SIG-M5 (cell line): ENCODE results near the gene ZNF532.
"Not testable (repeated sequence)": the region's sequence is repeated elsewhere in the genome, so short reads cannot be mapped to it uniquely, and the experiment has no call there.

Source experiments
- DNase-seq: peaks from one replicate; lab custom pipeline; 2025; lab: John Stamatoyannopoulos, UW

Gene ZNF532

GRCh38 chr18:59005262-59005661 is 140.6 kb downstream of the ZNF532 start:
- no peak for DNase-seq

- no peak for DNase-seq
Measured at GRCh38 chr18:59006461-59007067, 141.9 kb downstream of the ZNF532 start.

DNA sequence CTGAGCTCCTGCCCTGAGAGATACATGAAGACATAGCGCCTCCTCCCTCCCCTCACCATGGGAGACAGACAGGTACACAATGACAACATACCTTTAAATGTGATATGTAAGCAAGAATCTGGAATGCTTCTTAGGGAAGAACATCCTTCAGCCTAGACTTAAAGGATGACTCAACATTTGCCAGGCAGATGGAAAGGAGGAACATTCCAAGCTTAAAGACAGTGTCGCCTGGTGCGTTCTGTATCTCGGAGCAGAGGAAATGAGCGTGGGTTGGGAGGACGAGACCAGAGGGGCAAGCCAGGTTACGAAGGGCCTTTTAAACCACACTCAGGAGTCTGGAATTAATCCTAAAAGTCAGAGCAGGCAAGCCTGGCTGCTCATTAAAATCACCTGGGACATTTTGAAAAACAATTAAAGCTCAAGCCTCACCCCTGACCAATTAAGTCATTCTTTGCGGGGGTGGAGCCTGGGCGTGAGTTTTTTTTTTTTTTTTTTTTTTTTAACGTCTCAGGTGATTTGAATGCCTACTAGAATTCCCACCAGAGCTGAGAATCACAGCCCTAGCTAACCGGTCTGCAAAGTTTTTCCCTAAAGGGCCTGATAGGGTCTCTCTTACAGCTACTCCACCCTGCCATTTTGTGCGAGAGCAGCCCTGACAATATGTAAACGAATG is 143.8 kb downstream of the ZNF532 start:
- no peak for DNase-seq

DNA sequence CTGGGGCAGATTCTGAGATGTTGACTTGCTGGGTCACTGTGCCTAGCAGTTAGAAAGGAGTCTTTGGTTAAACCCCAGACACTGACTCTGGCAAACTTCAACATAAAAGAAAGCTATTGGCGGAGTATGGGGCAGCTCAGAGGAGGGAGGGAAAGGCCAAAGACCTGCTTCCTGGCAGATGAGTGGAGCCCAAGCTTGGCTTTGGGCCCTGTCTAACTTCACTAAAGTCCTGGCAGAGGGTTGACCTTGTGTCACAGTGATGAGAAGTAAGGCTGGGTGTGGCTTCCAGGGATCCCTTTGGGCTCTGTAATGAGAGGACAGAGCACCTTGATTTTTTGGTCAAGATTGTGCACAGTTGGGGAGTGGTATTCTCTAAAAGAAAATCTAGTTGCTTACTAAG is 145.2 kb downstream of the ZNF532 start:
- DNase-seq: no peak

DNA sequence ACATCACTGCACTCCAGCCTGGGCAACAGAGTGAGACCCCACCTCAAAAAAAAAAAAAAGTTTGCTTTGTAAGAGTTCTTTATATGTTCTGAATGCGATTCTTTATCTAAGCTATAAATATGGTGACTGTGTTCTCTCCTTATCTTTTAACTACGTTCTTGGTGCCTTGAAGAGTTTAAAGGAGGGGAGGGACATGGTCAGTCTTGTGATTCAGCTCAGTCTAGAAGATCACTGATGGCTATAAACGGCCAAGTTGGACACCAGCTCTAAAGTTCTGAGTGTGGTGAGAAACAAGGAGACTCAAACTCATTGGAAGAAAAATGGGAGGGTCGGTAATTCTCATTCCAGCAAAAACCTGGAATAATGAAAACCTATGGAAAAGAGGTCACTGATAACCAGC is 146.6 kb downstream of the ZNF532 start:
- DNase-seq: no peak

- DNase-seq: no peak
Measured at GRCh38 chr18:59011786-59012185, 147.1 kb downstream of the ZNF532 start.

DNA sequence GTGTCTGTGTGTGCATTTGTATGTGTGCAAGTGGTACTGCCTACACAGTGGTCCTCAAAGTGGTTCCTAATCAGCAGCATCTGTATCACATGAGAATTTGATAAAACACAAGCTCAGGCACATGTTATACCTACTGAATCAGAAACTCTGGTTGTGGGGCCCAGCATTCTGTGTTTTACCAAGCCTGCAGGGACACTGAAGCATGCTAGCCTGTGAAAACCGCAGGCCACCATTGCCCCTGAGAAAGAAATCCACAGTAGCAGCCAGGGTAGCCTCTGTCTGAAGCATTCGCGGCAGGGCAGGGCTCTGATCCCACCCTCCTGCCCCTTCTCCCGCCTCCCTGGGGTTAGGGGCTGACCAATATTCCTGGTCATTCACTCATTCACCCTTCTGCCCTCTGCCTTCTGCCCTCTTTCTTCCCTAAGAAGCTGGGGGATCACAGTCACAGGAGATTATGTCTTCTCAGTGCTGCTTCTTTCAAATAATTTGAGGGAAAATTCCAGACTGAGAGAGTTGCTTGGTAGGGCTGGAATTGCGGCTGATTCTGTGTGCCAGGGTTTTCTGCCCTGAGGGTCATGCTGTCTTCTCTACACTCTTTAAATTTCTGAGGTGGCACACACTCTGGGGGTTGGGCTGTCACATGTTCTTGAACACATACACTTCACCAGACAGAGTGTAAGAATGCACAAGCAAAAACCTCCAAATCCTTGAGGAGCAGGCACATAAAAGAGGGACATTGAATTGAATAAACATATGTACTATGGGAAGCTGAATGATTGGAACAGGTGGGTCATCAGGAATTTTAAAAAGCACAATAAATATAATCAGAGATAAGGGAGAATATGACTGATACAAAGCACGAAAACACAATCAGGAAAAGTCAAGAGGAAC is 148.4 kb downstream of the ZNF532 start:
- DNase-seq: no peak

DNA sequence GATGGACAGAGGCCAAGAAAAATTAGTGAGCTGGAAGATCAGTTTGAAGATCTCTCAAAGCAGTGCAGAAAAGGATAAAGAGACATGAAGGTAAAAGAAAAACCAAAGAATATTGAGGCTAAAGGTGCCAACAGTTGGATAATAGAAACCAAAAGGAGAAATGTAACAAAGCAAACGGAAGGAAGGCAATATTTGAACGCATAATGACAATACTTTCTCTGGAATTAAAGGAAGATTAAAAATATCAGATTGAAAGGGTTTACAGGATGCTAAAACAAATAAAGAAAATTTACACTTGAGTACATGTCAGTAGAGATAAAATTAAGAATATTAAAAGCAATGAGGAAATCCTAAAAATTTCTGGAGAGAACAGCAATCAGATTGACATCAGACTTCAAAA is 149.1 kb downstream of the ZNF532 start:
- no peak for DNase-seq

DNA sequence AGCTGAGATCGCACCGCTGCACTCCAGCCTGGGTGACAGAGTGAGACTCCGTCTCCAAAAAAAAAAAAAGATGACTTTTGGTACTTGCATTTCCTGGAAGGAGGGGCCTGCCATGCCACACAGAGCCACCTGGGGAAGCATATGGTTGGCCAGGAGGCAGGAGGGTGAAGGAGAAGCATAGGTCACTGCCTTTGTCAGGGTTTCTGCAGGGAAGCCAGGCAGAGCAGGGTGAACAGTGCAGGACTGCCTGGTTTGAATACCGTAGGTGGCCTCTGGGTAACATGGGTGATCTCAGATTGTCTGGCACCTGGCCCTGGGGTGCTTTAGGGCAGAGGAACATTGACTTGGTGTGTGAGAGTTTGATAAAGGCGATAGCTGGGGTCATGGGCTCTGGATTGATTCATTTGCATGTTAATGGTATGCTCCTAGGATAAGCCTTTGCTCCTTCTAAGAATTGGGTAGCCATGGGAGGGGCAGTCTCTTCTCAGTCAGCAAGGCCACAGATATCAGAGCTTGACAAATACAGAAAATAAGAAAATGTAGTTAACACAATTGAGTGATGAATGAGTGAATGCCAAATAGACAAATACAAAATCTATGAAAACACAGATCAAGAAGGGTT is 151.0 kb downstream of the ZNF532 start:
- DNase-seq: no peak

DNA sequence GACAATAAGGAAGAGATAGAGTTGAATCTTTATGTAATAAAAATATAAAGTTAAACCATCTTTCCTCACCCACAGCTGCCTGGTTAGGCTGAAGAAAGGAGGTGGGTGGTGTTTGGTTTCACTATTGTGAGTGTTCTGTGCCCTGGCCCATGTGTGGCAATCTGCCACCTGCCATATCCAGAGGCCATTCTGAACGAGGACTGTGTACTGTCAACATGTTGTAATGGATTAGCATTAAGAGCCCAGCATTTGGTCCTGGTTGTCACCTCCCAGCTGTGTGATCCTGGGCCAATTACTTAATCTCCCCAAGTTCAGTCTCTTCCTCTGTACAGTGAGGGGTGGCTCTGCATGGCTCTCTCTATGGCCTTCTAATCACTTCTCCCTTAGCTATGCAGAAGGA is 156.8 kb downstream of the ZNF532 start:
- DNase-seq: no peak

DNA sequence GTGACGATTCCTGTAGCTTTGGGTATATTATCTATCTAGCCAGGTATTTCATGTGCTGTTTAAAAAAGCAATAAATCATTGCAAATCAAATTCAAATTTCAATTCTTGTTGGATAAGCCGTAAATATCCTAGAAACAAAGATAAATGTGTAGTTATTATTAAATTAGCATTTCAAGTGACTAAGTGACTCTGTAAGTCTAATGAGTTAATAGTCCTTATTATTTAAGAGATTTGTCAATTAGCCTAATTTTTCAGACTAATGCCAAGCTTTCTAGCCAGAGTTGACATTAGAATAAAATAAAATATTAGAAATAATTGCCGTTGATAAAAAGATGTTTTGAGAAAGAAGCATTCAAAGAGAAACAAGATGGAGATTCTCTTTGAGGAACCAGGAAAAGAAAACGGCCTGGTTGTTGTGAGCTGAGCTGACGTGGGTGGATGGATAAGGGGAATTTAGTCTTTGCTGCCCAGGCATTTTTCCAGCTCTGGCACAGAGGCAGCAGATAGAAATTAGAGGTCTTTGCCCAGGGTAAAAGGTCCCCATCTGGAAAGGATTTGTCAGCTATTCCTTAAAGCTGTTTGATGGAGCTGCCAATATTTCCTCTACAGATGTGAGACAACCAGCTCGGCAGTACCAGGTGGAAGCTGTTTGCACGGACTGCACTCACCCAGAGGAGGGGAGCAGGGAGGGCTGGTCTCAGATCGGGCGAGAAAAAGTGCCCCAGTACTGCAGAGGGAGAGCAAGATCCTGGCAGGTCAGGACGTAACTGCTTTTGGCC is 157.7 kb downstream of the ZNF532 start:
- no peak for DNase-seq

DNA sequence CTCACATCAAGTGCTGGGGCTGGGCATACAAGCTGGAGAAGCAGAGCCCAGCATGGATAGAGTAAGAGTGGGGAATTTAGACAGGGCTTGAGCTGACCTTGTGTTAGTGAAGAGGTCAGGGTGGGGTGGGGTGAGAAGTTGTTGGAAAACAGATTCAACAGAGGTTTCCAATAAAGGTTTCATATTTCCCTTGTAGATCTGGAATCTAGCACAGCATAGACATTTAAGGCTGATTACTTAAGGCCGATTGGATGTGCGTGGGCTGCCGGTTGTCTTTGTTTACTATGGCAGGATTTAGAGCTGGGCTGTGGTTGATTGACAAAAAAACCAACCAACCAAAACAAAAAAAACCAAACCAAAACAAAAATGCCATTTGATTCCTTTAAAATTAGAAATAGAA is 160.2 kb downstream of the ZNF532 start:
- DNase-seq: no peak

GRCh38 chr18:59025532-59025931 is 160.9 kb downstream of the ZNF532 start:
- not testable (repeated sequence) for DNase-seq

DNA sequence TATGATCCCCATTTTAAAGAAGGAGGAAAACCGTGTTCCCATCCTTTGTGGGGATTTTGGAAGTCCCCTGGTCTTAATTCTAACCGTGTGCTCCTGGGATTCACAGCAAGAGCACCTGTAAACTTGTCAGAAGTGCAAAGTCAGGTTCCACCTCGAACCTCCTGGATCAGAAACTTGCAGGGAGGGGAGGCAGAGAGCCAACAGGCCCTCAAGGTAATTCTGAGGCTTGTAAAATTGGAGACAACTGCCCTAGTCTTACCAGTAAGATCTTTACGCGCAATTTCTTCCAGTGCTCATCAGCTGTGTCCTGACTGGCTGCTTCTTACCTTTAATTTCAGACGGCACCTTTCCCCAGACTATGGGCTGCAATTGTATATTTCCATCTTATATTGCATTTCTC is 161.7 kb downstream of the ZNF532 start:
- no peak for DNase-seq

DNA sequence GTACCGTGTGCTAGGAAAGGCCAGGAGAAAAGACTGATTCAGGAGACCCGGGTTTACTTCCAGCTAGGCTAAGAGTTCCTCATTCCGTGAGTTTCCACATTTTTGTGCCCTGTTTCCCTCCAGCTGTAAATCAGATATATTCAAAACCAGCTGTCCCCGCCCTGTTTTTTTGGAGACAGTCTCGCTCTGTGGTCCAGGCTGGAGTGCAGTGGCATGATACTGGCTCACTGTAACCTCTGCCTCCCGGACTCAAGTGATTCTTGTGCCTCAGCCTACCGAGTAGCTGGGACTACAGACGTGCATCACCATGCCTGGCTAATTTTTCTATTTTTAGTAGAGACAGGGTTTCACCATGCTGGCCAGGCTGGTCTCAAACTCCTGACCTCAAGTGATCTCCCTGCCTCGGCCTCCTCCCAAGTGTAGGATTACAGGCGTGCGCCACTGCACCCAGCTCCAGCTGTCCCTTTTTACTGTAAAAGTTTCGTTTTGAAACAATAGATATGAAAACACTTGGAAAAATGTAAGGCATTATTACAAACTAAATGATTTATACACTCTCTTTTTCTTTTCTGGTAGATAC is 162.2 kb downstream of the ZNF532 start:
- no peak for DNase-seq

GRCh38 chr18:59029663-59030429 is 165.2 kb downstream of the ZNF532 start:
- no peak for DNase-seq

- no peak for DNase-seq
Measured at GRCh38 chr18:59032308-59032707, 167.6 kb downstream of the ZNF532 start.

DNA sequence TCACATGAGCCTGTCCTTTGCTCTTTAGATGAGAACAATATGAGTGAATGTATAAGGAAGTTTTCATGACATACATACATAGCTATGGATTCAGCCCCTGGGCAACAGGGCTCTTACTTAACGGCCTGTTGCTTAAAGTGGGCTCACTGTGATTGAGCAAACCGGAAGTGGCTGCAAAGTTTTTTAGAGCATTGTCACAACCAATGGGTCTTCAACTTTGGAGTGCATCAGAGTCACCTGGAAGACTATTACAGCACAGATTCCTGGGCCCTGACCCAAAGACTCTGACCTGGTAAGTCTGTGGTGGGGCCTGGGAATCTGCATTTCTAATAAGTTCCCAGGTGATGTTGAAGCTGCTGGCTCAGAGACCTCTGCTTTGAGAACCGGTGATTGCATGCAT is 168.7 kb downstream of the ZNF532 start:
- DNase-seq: no peak

- no peak for DNase-seq
Measured at GRCh38 chr18:59033974-59034373, 169.3 kb downstream of the ZNF532 start.

DNA sequence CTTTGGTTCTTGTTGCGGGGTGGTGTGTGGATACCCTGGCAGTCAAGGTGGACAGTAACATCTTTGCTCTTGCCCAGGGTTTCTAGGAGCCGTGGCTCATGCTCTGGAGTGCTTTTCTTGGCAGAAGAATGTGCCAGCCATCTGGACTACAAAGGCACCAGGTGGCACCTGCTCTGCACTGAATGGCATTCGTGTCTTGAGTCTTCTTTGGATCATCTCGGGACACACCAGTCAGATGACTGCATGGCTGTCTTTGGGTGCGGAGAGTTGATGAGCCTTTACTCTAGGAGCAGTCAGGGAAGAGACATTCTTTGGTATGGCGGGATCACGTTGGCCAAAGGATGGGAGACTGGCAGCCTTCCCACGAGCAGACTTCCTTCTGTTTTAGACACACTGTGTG is 170.9 kb downstream of the ZNF532 start:
- DNase-seq: no peak
